Stimulated activated CD8-positive, alpha-beta memory T cell treated with anti-CD3 and anti-CD28 coated beads, Interleukin-7, amount 100 ng/mL, for 1 hour (primary cell): ENCODE results near the gene REX1BD.

Experiments
- DNase-seq, 2 donors: peaks; one replicate each; pipeline ENCODE4 v3.0.0-alpha.2; 2020; ENCODE audit warnings: low read depth in 2 of 2

Gene REX1BD

DNA sequence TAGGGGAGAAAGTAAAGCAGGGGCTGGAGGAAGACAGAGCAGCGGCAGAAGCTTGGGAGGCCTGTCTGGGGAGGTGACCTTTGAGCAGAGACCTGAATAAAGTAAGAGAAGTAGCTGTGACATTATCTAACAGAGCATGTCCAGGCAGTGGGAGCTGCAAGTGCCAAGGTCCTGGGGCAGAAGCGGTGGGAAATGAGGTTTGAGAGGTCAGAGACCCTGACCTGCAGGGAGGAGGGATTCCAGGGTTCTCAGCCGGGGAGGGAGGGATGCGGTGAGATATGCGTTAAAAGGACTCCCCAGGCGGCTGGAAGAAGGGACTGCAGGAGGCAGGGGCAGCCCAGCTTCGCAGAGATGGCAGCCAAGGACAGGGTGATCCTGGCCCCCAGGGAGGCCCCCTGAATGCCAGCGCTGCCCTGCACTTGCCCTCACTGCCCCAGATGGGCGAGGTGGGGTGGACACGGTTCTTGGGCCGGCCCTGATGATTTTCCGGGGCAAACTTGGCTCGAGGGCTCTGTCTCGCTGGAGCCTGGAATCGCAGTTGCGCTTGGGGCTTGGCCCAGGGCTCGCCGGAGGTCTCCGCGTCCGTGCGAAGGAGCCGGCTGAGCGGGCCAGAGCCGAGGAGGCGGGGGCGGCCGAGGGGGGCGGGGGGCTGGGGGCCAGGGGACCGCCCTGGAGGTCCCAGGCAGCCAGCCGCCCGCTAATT lies 14.8 kb downstream of the REX1BD start:
- no peak for DNase-seq

DNA sequence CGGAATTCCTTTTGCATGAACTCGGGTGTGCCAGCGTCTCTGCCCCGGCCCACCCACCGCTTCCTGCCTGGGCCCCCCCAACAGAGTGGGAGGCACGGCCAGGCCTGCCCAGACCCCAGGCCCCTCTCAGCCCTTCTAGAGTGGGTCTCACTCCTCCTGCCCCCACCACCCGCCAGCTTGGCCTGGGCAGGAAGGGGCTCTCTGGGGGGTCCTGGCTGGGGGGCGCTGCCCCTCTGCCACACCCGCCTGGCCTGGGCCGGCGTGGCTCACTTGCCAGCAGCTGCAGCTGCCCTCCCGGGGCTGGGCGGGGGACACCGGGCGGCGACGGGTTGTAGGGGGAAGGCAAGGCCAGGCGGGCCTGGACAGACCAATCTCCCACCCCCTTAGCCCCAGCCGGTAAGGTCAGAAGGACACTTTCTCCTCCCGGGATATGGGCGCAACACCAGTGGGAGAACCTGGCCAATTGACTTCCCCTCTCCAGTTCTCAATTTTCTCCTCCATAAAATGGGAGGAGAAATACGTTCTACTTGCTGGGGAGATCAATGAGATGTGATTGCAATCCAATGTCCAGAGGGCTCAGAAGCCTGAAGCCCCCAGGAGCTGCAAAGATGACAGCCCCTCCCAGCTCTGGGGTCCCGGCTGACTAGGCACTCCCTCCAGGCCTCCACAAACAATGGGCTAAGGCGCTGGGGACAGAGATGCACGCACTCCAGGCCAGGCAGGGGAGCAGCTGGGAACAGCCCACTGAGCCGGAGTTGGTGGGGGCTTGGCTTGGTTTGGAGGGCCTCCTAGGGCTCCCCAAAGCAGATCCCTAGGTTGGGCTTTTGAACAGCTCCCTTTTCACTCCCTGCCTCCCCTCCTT lies 15.6 kb downstream of the REX1BD start:
- no peak for DNase-seq

DNA sequence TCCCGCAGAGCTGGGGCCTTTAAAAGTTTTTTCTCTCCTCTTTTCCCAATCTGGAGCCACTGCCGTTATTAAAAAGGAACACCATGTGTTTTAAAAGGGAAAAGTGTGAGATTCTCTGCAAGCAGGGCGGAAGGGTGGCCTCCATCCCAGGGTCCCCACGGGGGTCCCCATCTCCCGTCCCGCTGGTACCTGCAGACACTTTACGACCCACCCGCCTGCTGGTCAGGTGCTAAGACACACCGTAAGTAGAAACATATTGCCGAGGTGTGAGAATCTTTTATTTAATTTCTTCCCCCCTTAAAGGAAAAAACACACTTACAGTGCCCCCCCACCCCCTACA lies 16.2 kb downstream of the REX1BD start:
- DNase-seq = no peak

DNA sequence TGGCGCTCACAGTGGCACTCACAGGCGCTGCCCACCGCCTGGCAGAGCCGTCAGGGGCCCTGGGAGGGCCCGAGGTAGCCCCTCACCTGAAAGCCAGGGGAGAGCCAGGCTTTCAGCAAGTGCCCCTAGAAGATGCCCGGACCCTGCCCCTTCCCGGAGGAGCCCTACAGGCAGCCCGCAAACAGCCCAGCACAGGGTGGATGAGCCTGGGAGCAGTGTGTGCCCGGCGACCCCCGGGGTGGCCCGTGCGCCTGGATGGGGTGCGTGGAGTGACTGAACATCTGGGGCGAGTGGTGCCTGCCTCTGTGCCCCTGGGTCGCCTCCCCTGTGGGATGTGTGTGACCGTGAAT lies 16.6 kb downstream of the REX1BD start:
- no peak for DNase-seq

DNA sequence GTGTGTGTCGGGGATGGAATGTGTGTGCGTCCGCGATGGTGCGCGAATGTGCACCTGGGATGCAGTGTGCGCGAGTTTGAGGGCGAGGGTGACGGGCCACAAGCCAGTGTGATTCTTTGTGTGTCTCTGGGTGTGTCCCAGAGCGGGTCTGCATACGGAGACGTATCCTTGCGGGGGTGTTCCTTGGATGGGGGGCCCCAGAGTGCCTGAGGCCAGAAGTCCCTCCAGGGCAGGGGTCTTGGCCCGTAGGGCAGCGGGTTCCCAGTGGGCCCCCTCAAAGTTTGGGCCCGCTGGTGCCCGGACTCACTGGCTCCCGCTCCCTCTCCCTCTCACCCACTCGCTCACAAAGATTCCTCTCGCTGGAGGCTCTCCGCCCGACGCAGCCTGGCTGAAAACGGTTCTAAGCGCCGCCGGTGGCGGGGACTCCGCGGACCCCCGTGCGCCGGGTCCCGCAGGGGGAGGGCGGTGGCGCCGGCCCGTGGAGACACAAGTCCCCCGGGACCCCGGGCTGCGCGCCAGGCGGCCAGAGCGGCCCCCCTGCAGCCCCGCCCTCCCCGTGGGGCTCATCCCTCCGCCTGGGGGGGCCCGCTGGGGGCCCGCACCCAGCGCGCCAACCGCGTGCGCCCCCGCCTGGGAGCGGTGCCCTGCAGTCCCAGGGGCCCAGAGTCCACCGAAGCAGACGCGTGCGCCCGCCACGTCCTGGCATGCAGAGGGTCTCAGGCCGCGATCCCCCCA lies 17.1 kb downstream of the REX1BD start:
- DNase-seq = no peak

DNA sequence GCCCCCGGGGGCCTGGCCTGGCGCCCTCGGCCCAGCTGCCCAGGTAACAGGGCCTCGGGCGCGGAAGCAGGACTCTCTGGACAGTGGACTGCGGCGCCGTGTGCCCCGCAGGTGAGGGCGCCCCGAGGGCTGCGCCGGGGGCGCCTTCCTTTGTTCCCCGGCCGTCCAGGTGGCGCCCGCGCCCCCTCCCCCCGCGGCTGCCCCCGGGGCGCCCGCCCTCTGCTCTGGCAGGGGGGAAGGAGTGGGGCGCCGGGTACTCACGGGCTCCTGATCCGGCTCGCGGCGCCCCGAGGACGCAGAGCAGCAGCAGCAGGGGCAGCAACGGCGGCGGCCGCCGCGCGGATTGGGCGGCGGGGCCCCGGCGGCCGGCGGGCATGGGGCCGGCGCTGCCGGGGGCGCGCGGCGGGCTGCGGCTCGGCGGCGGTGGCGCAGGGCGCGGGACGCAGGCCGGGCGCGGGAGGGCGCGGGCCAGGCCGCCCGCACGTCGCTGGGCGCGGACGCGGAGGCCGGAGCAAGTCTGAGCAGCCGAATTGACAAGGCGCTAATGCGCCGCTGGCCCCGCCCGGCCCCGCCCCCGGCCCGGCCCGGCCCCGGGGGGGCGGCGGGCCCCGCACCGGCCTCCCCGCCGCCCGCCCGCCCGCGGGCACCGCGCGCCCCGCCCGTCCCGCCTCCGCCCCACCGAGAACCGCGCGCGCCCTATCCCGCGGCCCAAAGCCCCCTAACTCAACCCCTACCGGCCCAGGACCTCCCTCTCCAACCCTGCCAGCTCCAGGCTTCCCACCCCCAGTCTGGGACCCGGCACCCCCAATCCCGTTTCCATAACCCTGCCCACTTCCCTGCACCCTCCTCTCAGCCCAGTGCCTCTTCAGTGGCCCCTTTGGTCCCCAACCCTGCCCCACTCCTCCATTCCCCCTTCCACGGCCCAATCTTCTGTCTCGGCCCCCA lies 18.0 kb downstream of the REX1BD start, which contains the start of gene CRLF1:
TSS of gene CRLF1 (minus strand) at position 519 of the 945 bp plus-strand sequence. CDS start at position 376, 143 bp downstream.
- no peak for DNase-seq

DNA sequence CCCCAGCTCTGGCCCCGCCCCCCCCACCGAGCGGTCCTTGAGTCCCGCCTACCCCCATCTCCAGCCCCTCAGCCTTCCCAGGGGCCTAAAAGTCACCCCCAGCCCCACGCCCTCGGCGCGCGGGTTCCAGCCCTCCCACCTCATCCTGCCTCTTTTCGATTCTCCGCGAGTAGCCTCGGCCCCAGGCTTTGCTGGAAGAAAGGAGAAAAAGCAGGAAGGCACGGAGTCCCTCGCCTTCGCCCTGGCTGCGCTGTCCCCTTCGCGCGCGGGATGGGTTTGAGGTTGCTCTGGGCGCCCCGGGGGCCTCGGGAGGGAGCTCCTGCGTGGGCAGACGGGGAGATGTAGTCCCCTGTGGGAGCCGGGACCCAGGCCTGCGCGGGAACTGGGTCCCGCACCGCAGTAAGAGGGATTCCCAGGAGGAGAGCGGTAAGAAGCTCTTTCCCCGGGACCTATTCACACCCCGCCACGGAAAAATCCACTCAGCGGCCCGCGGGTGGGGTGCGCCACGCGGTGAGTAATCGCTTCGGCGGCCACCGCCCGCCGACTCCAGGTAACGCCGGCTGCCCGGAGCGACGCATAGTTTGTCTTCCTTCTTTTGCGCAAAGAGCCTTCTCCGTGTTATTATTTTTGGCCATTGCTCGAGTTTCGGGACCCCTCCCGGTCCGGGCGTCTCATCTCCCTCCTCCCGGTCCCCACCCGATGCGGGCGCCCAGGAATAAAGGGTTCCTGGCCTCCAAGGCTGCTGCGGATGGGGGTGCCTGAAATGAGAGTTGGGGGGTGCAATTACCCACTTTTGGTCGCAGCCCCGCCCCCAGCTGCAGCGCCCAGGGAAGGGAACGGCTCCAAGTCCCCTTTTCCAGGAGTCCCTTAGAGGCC lies 18.9 kb downstream of the REX1BD start:
- no peak for DNase-seq

DNA sequence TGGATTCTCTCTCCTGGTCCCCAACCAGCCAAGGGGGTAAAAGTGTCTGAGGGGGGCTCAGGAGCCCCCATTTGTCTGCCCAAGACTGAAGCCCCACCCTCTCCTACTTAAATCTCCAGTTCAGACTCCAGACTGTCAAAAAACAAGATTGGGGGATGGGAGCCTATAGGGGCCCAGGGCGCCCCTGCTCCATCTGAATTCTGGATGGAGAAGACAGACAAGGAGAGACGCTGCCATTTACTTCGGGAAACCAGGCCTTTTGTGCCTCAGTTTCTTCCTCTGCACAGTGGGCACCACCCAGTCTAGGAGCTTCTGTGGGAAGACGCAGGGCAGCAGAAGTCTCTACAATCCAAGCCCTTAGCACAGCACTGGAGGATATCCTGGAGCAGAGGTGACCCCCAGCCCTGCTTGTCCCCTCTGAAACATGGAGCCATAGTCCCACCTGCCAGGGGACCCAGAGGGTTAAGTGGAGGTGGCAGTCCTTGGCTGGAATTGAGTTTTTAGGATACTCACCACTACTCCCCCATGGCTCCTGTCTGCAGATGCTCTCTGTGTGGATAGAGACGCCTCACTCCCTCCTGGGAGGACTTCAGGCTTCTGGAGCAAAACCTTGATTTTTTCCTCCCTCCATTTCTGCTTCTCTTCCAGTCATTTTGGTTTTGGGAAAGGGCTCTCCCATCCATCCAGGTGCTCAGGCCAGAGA lies 19.7 kb downstream of the REX1BD start:
- DNase-seq = no peak

DNA sequence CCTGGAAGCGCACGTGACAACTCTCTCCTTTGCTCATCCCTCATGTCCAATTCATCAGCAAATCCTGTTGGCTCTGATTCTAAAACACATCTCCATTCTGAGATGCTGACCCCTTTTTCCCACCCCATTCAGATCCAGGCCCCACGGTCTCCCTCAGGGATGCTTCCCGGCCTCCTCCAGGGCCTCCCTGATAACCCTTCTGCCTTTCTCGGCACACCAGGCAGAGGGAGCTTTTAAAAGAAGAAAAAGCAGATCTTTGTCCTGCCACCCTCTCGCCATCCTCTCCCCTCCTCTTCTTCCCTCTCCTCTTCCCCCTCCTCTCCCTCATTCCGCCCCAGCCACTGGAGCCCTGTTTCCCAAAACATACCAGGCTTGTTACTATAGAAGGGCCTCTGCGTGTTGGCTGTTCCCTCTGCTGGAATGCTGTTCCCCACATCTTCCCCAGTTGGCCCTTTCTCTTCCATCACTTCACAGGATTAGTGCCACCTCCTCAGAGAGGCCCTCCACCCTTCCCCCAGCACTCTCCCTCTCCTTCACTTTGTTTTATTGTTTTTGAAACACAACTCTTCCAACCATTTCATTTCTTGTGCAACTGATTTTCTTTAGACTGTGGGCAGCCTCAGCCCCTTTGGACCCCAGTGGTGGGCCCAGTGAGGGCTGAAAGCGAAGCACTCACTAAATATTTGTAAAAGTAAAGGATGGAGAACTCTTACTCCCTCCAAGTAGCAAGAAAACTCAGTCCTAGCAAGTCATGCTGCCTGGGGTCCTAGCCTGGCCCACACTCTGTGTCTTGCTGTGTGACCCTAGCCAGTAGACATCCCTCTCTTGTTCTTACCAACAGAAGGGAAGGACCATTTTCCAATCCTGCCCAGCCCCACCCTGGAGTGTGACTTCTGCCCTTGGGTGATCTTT lies 20.5 kb downstream of the REX1BD start:
- DNase-seq = no peak

DNA sequence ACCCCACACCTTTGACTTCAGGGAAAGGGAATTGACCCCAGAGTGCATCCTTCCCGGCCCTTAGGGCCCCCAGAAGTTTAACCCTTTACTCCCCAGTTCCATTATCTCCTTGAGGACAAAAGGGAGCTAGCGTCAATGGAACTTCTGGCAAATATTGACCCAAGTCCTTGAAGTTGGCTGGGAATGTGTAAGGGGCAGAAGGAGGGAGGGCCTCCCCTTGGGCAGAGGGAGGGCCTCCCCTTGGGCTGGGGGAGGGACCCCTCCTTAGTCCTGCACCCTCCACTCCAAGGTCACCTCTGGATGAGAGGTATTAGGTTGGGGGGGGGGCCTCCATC lies 21.1 kb downstream of the REX1BD start:
- no peak for DNase-seq

DNA sequence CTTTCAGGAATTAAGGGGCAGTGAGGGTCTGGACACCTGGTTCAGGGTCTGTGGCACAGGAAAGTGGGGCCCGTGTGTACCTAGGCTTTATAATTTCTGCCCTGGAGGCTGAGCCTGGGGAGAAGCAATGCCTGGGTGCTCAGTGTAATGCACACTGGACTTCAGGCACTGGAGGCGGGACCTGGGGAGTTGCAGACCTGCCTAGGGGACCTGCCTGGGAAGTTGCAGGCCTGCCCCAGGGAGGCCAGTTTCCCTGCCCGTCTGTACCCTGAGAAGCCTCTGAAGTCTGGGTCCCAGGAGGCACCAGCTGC lies 21.6 kb downstream of the REX1BD start:
- no peak for DNase-seq

DNA sequence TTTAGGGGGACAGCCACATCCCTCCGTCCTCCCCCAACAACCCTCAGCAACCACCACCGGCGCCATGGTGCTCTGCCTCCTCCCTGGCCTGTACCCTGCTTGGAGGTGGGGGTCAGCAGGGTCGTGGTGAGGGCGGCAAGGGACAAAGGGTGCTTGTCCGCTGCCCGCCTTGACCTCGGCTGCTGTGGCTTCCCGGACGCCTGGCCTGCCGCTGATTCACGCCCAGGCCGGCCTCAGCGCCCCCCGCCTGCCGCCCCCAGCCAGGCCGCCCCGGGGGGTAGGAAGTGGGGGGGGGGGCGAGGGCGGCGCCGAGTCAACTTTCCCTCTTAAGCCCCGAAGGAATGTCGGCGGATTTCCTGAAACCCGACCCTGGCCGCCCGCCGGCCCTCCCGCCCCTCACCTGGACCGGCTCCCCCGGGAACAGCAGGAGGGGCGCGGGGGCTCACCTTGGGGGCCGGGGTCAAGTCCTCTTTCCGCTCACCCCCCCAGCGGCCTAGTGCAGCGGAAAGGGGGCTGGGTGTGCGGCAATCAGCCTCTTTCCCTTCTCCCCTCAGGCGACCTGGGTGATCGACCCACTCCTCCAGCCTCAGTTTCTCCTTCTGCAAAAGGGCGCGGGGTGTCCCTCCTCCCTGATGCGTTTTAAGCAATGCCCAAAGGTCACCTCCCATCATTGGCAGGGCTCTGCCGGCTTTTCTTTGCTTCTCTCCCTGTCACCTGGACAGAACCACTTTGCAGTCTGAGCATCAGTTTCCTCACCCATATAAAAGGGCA lies 22.1 kb downstream of the REX1BD start:
- DNase-seq = no peak

DNA sequence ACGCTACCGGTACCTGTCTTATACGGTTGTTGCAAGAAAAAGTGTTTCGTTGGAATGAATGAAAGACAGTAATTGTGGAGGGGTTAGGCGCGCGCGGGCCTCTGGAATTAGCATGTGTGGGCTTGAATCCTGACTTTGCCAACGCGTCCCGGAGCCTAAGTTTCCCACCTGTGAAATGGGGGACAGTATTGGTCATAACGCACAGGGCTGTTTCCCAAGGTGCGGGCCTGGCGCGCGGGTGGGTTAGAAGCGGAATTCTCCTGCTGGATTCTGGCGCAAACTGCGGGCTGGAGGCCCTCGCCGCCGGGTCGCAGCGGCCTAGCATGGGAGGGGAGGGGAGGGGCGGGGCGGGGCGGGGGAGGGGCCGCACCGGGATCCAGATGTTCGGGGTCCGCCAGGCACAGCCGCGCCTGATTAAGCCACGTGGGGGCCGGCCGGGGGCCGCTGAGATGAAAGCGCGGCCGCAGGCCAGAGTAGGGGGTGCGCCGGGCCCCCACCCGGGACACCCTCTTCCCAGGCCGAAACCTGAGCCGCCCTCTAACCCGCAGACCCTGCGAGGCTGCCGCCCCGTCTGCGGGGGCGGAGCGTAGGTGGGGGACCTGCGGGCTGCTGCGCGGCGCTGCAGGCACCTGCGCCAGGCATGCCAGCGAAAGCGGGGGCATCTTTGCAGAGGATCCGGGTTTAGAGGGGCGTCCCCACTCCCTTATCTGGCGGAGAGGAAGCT lies 22.9 kb downstream of the REX1BD start:
- DNase-seq = no peak

DNA sequence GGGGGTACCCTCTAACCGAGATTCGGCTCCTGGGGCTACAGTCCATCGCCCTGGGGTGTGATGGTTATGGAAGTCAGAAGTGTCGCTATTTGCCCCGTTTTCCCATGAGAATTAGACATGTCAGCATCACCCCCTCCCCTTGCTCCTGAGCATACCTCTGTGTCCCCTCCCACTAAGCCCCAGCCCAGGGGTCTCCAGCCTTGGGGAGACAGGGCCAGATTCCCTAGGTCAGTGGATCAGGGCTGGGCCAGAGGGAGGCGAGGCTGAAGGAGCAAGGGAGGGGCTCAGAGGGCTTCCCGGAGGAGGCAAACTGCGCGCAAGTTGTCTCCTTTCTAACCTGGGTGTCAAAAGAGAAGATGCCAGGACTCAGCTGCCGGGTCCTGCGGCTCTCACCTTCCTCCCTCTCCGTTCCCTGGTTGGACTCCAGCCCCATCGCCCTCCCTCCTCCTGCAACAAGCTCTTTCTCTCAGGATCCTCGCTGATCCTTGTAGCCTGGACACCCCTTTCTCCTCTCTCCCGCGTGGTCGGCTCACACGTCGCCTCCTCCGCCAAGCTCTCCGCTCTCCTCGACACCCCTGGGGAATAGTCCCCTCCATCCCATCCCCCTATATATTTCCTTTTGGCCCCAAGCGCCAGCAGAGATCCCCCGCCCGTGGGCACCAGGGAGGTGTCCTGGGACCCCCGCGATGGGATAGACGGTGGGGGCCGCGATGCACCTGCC lies 23.6 kb downstream of the REX1BD start:
- no peak for DNase-seq

DNA sequence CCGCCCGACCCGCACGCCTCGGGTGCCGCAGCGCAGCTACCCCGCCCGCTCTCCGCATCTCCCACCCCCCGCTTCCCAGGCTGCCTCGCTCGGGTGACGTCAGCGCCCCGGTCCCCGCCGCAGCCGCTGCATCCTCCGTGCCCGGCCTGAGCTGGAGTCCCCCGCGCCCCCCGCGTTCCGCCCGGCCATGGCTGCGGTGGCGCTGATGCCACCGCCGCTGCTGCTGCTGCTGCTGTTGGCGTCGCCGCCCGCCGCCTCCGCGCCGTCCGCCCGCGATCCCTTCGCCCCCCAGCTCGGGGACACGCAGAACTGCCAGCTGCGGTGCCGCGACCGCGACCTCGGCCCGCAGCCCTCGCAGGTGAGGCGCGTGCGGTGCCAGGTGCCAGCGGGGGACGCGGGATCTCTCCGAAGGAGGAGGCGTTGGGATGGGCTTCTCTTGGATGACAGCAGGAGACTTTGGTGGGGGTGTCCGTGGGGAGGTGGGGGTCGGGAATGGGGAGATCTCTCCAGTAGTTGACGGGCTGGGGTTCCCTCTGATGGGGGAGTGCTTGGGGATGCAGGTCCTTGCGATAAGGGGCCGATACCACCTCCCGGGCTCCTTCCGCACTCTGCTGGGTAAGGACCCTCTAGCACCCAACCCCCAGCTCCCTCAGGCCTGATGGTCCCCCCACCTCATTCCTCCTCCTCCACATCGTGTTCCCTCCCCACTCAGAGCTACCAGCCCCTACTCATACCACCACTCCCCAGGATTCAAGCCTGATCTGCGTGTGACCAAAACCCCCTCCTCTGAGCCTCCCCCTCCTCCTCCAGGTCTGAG lies 24.4 kb downstream of the REX1BD start, which contains the start of gene TMEM59L:
TSS of gene TMEM59L (plus strand) at position 99 of the 817 bp plus-strand sequence. CDS start at position 188, 89 bp downstream.
- DNase-seq = no peak
